A673 (cell line): Measurements from ENCODE around the gene CHST7. TPM values are rescaled to one million over a fixed set of nuclear protein-coding genes. Genes with fewer than 3 reads are reported as not detected.

Experiments used
- BruUV-seq: library from RNA; stranded (reverse); fragments of 400-500 nt; replicated peaks from 2 replicates; lab custom pipeline; 2021; lab: Mats Ljungman, UMichigan
- CTCF ChIA-PET: fragments of 300-600 bp; sonication (Branson Sonifier 250); formaldehyde crosslinking; loops from one replicate; lab custom pipeline; 2022; ENCODE audit warnings: antibody characterized with exemption; lab: Charles Lee
- POLR2A ChIA-PET: fragments of 300-600 bp; sonication (Branson Sonifier 250); formaldehyde crosslinking; loops from one replicate; lab custom pipeline; 2022; ENCODE audit warnings: antibody characterized with exemption; ENCODE audit not compliant: low non-redundant PET; lab: Charles Lee
- DNase-seq: peaks from one replicate; pipeline ENCODE4 v3.0.0-alpha.2; 2015; ENCODE audit warnings: low spot score
- H3K27ac ChIP-seq: fragments of 200-600 bp; sonication (generic); 2 replicates; pipeline ENCODE4 v1.5.1; 2016; ENCODE audit warnings: mixed run types, low read depth, mild to moderate bottlenecking, mixed read lengths, antibody characterized with exemption, low read length; ENCODE audit not compliant: poor library complexity, severe bottlenecking
- H3K27me3 ChIP-seq: fragments of 200-600 bp; sonication (generic); replicated peaks from 2 replicates; pipeline ENCODE4 v1.6.1; 2017; ENCODE audit warnings: mixed run types, low read depth, mild to moderate bottlenecking, mixed read lengths, antibody characterized with exemption, low read length; ENCODE audit not compliant: insufficient read depth, poor library complexity
- H3K36me3 ChIP-seq: fragments of 200-600 bp; sonication (generic); 2 replicates; pipeline ENCODE4 v1.6.1; 2016; ENCODE audit warnings: mixed run types, mild to moderate bottlenecking, mixed read lengths, antibody characterized with exemption, low read length; ENCODE audit not compliant: insufficient read depth, poor library complexity, severe bottlenecking
- H3K4me1 ChIP-seq: fragments of 200-600 bp; sonication (generic); 2 replicates; pipeline ENCODE4 v1.6.1; 2017; ENCODE audit warnings: mixed run types, mild to moderate bottlenecking, mixed read lengths, antibody characterized with exemption, low read length; ENCODE audit not compliant: insufficient read depth, poor library complexity, severe bottlenecking
- H3K4me3 ChIP-seq: fragments of 200-600 bp; sonication (generic); 2 replicates; pipeline ENCODE4 v1.5.1; 2016; ENCODE audit warnings: low read depth, mixed run types, mild to moderate bottlenecking, mixed read lengths, low read length; ENCODE audit not compliant: poor library complexity, severe bottlenecking
- H3K9me3 ChIP-seq: fragments of 200-600 bp; sonication (generic); 2 replicates; pipeline ENCODE4 v1.6.1; 2016; ENCODE audit warnings: mixed run types, low read depth, mild to moderate bottlenecking, mixed read lengths, antibody characterized with exemption, low read length; ENCODE audit not compliant: poor library complexity, severe bottlenecking
- EZH2 ChIP-seq: fragments of 200-600 bp; sonication (generic); IDR thresholded peaks from 2 replicates; pipeline ENCODE4 v1.6.1; 2017; ENCODE audit warnings: borderline replicate concordance, low read depth, mild to moderate bottlenecking, mixed read lengths, antibody characterized with exemption, low read length; ENCODE audit not compliant: poor library complexity, severe bottlenecking
- intact Hi-C: fragments of 100-400 bp; cut with micrococcal nuclease; formaldehyde crosslinking; loops from one replicate; pipeline ENCODE4 v1.10.0; 2022; ENCODE audit not compliant: unreplicated experiment
- total RNA-seq: library from RNA; stranded (reverse); gene quantifications from 2 replicates; pipeline ENCODE4 v1.2.3, GENCODE V29; 2021
- TF ChIP-seq, protein P1 (sequence below): fragments of 300-800, 200-600 bp; sonication (generic); conservative IDR thresholded peaks from 2 replicates; pipeline ENCODE4 v1.5.1; 2017; ENCODE audit warnings: low read depth, mild to moderate bottlenecking, antibody characterized with exemption, low read length, moderate library complexity, mixed read lengths

The CHST7 gene
- total RNA-seq, 1 experiment from 2014 or later = 5.7 TPM

DNA sequence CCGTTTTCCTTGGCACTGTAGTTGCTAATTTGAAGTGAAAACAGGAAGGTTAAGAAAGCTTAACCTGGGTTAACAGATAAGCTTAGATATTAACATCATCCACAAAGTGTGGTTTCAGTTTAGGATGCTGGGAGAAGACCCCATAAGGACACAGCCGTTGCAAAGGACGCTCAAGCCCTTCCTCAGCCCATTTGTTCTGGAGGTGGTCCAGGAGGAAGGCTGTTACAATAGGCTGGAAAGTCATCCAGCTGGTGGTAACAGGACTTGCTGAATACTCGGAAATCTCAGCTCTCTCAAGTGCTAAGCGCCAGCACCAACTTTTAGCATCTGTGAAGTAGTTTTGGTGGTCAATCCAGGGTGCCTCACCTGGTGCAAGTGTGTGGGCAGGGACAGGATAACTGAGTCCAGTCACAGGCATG is 14.2 kb downstream of the CHST7 start:
- H3K27ac ChIP-seq = peak overlapping the region; percentile 60
- no peaks in the 10 kb centered on the region for H3K9me3 ChIP-seq
- DNase-seq = peak; percentile 19
- CTCF ChIA-PET = no interaction called here
- peaks cover 40% of the 10 kb centered on the region for H3K4me1 ChIP-seq
- BruUV-seq = no TSS peak
- H3K27me3 ChIP-seq = no peaks in the 10 kb centered on the region
- POLR2A ChIA-PET = no interaction called here
- H3K4me3 ChIP-seq = peak overlapping the region; percentile 9
- intact Hi-C loops = no loop called here
- TF ChIP-seq, protein P1, sequence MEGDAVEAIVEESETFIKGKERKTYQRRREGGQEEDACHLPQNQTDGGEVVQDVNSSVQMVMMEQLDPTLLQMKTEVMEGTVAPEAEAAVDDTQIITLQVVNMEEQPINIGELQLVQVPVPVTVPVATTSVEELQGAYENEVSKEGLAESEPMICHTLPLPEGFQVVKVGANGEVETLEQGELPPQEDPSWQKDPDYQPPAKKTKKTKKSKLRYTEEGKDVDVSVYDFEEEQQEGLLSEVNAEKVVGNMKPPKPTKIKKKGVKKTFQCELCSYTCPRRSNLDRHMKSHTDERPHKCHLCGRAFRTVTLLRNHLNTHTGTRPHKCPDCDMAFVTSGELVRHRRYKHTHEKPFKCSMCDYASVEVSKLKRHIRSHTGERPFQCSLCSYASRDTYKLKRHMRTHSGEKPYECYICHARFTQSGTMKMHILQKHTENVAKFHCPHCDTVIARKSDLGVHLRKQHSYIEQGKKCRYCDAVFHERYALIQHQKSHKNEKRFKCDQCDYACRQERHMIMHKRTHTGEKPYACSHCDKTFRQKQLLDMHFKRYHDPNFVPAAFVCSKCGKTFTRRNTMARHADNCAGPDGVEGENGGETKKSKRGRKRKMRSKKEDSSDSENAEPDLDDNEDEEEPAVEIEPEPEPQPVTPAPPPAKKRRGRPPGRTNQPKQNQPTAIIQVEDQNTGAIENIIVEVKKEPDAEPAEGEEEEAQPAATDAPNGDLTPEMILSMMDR = no peak
- TF ChIP-seq EZH2 = no peak
- no peaks in the 10 kb centered on the region for H3K36me3 ChIP-seq

DNA sequence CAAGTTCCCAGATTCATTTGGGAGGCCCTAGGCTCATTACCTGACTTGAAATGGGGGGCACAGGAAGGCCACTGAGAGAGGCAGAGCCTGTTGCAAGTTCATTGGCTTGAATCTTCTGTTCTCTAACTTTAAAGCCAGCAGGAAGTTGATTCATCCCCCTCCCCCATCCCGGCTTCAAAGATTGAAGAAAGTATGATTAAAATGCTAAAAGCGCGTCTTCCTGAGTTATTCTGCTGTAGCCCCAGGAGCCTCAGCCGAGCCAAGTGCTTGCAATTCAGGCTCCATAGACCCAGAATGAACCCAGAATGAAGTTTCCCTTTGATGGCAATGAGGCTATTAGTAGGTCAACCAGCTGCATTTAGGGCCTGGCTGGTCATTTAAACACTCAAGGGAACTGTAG is 14.7 kb downstream of the CHST7 start:
- TF ChIP-seq, protein P1 = no peak
- no peaks in the 10 kb centered on the region for H3K27me3 ChIP-seq
- no peaks in the 10 kb centered on the region for H3K9me3 ChIP-seq
- peak overlapping the region; percentile 60 for H3K27ac ChIP-seq
- no TSS peak for BruUV-seq
- peak overlapping the region; percentile 9 for H3K4me3 ChIP-seq
- H3K4me1 ChIP-seq = peaks cover 40% of the 10 kb centered on the region
- peak; percentile 86 for DNase-seq
- no peaks in the 10 kb centered on the region for H3K36me3 ChIP-seq
- CTCF ChIA-PET = no interaction called here
- intact Hi-C loops = no loop called here
- POLR2A ChIA-PET = no interaction called here

DNA sequence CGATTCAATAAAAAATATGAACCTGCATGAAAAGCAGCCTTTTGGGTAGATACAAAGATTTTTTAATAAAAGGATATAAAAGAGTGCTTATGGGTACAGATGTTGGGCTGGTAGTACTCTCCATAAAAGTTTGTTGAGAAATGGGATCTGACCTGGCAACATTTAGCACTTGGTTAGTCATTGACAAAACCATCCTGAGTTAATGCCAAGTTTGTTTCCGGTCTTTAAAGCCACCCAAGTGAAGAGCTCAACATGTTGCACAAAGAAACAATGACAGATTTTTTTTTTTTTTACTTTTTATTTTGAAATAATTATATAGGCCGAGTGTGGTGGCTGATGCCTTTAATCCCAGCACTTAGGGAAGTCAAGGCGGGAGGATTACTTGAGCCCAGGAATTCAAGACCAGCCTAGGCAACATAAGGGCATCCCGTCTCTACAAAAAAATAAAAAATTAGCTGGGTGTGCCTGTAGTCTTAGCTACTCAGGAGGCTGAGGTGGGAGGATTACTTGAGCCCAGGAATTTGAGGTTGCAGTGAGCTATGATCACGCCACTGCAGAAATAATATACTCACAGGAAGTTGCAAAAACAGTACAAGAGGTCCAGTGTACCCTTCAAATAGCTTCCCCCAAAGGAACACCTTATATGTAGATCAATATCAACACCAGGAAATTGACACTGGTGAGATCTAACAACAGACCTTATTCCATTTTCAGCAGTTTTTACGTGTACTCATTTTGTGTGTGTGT is 16.6 kb downstream of the CHST7 start:
- POLR2A ChIA-PET = interaction anchor here (0.8 kb wide), 1 partner anchor 59 kb away, joined by 3 read pairs; no protein-coding TSS in a partner anchor
- BruUV-seq = no TSS peak
- H3K36me3 ChIP-seq = no peaks in the 10 kb centered on the region
- CTCF ChIA-PET = interaction anchor here (0.6 kb wide), 1 partner anchor 405 kb away, joined by 5 read pairs; no protein-coding TSS in a partner anchor
- no peak for TF ChIP-seq EZH2
- TF ChIP-seq, protein P1 = no peak
- intact Hi-C loops = no loop called here
- H3K27me3 ChIP-seq = no peaks in the 10 kb centered on the region
- H3K4me3 ChIP-seq = no peak overlapping the region
- peaks cover 31% of the 10 kb centered on the region for H3K4me1 ChIP-seq
- peak overlapping the region; percentile 47 for H3K27ac ChIP-seq
- DNase-seq = peak; percentile 82
- no peaks in the 10 kb centered on the region for H3K9me3 ChIP-seq
